ENCODE measurements around the gene MTRF1L.
"Not testable (repeated sequence)": the region's sequence is repeated elsewhere in the genome, so short reads cannot be mapped to it uniquely, and the experiment has no call there.

Gene MTRF1L

GRCh38 chr6:153015094-153015640 lies 12.7 kb upstream of the MTRF1L start:
- DNase-seq, result no peak
- Histone ChIP-seq H3K4me3 (ENCODE audit: low read depth, low read length) (no peak overlapping the region), H3K36me3 (no peaks in the 10 kb centered on the region), H3K4me1 (no peaks in the 10 kb centered on the region), H3K9me3 (no peaks in the 10 kb centered on the region), H3K27me3 (no peaks in the 10 kb centered on the region)
- TF ChIP-seq CTCF (IDR thresholded peaks at IDR 0.05; ENCODE audit: low read depth, low read length), result no peak

- no peak overlapping the region for H3K4me3 ChIP-seq (ENCODE audit: low read depth, low read length)
- no peaks in the 10 kb centered on the region for H3K27me3 ChIP-seq
- no peaks in the 10 kb centered on the region for H3K4me1 ChIP-seq
- no peaks in the 10 kb centered on the region for H3K36me3 ChIP-seq
- TF ChIP-seq CTCF (IDR thresholded peaks at IDR 0.05; ENCODE audit: low read depth, low read length), result no peak
- DNase-seq, result no peak
- no peaks in the 10 kb centered on the region for H3K9me3 ChIP-seq
Observed at GRCh38 chr6:153013438-153013837, 10.9 kb upstream of the MTRF1L start.

GRCh38 chr6:153012856-153013255 lies 10.3 kb upstream of the MTRF1L start:
- no peak for DNase-seq
- H3K4me1 ChIP-seq, result no peaks in the 10 kb centered on the region
- H3K4me3 ChIP-seq (ENCODE audit: low read depth, low read length), result no peak overlapping the region
- no peak for TF ChIP-seq CTCF (IDR thresholded peaks at IDR 0.05; ENCODE audit: low read depth, low read length)
- no peaks in the 10 kb centered on the region for H3K36me3 ChIP-seq
- H3K9me3 ChIP-seq, result no peaks in the 10 kb centered on the region
- no peaks in the 10 kb centered on the region for H3K27me3 ChIP-seq

GRCh38 chr6:153003366-153003690 lies 819 bp upstream of the MTRF1L start:
- Histone ChIP-seq H3K27me3 (no peaks in the 10 kb centered on the region), H3K4me1 (no peaks in the 10 kb centered on the region), H3K4me3 (ENCODE audit: low read depth, low read length) (peak overlapping the region; percentile 97), H3K36me3 (peaks cover 10% of the 10 kb centered on the region), H3K9me3 (no peaks in the 10 kb centered on the region)
- no peak for TF ChIP-seq CTCF (IDR thresholded peaks at IDR 0.05; ENCODE audit: low read depth, low read length)
- DNase-seq, result no peak

GRCh38 chr6:153001767-153002612 lies 519 bp downstream of the MTRF1L start:
- no peaks in the 10 kb centered on the region for H3K9me3 ChIP-seq
- DNase-seq, result no peak
- peak overlapping the region; percentile 97 for H3K4me3 ChIP-seq (ENCODE audit: low read depth, low read length)
- no peak for TF ChIP-seq CTCF (IDR thresholded peaks at IDR 0.05; ENCODE audit: low read depth, low read length)
- H3K27me3 ChIP-seq, result no peaks in the 10 kb centered on the region
- peaks cover 19% of the 10 kb centered on the region for H3K36me3 ChIP-seq
- H3K4me1 ChIP-seq, result no peaks in the 10 kb centered on the region

GRCh38 chr6:153000790-153001189 lies 1.7 kb downstream of the MTRF1L start:
- not testable (repeated sequence) for H3K9me3 ChIP-seq, H3K27me3 ChIP-seq, DNase-seq, H3K4me1 ChIP-seq
- H3K4me3 ChIP-seq (ENCODE audit: low read depth, low read length), result peak overlapping the region; percentile 97
- H3K36me3 ChIP-seq, result peaks cover 29% of the 10 kb centered on the region
